ENCODE results near the gene DUT.

DUT gene

GRCh38 chr15:48373821-48374451 is 42.7 kb downstream of the DUT start:
- DNase-seq, result no peak

DNA sequence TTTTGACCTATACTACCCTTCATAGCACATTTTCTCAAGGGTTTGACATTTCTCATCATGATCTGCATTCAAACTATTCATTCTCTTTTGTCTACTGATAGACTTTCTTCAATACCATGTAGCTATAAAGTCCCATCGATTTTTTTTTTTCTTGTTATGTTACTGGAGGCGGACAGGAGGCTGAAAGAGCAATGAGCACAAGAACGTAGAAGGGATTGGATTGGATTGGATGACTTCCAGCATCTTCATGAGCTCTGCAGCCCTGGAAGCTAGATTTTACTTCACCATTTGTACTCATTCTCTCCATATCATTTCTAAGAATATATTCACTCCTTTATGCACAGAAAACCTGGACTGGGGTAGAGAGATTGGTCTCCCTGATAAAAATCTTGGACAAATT is 43.2 kb downstream of the DUT start:
- DNase-seq, result no peak

GRCh38 chr15:48375767-48376166 is 44.5 kb downstream of the DUT start:
- no peak for DNase-seq

DNA sequence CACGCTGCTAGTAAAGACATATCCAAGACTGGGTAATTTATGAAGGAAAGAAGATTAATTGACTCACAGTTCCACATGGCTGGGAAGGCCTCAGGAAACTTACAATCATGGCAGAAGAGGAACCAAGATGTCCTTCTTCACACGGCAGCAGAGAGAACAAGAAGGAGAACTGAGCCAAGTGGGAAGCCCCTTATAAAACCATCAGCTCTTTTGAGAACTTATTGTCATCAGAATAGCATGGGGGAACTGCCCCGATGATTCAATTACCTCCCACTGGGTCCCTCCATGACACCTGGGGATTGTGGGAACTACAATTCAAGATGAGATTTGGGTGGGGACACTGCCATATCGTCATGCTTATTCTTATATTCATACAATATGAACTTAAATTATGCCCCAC is 49.0 kb downstream of the DUT start:
- no peak for DNase-seq

DNA sequence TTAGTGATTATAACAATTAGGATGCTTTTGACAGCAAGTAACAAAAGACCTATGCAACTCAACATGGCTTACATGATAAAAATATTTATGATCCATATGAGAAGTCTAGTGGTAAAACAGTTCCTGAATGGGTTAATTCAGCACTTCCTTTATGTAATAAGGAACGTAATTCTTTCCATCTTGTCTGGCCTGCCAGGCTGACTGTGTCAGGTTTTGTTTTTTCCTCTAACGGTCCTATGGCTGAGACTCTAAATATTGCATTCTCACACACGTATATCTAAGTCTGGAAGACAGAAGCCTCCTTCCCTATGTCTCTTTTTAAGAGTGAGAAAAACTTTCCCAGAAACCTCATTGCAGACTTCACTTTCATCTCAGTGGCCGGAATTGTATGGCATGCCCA is 50.6 kb downstream of the DUT start:
- no peak for DNase-seq

DNA sequence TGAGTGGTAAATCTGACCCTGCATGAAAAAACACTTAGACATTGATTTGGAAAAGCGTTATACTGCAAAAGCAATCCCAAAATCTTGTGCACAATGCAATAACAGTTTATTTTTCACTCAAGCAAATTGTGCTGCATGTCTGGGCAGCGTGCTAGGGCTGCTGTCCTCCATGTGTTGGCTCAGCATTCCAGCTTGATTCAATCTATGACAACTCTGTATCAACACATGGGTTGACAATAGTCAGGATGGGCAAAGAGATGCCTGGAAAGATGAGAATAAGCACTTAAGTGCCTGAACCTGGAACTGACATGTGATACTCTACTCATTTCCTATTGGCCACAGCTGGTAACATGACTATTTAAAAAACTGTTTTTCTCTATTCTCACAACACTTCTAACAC is 51.8 kb downstream of the DUT start:
- no peak for DNase-seq

GRCh38 chr15:48384616-48385015 is 53.4 kb downstream of the DUT start:
- DNase-seq, result no peak

DNA sequence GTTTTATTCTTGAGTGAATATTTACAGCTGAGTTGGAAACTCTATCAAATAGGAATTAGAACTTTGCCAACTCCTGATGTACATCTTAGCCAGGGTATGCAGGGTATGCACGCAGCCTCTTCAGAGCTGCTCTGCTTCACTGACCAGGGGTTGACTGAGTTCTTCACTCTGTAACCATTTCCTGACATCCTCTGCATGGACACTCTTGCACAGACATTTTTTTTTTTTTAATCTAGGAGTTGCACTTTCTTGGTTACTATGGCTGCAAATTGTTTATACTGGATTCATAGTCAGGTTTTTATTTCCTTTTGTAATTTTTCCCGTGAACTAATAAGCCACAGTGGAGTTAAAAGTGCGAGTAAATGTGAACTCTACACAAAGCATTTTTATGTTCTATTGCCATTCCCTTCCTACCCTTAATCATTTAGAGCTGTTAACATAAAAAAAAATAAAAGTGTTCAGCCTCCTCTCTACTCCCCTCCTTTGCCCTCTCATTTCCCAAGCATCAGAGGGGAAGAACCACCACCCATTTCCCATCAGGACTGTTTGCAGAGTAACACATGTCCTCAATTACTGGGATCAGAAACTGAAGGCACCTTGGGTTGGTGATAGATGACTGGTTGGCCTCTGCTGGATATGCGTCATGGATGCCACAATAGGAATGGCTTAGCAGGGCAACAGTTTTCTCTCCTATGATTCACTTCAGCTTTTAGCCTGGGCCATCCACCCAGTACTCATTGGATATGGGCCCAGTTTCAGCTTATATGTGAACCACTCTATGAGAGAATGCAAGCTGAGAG is 54.0 kb downstream of the DUT start:
- no peak for DNase-seq

DNA sequence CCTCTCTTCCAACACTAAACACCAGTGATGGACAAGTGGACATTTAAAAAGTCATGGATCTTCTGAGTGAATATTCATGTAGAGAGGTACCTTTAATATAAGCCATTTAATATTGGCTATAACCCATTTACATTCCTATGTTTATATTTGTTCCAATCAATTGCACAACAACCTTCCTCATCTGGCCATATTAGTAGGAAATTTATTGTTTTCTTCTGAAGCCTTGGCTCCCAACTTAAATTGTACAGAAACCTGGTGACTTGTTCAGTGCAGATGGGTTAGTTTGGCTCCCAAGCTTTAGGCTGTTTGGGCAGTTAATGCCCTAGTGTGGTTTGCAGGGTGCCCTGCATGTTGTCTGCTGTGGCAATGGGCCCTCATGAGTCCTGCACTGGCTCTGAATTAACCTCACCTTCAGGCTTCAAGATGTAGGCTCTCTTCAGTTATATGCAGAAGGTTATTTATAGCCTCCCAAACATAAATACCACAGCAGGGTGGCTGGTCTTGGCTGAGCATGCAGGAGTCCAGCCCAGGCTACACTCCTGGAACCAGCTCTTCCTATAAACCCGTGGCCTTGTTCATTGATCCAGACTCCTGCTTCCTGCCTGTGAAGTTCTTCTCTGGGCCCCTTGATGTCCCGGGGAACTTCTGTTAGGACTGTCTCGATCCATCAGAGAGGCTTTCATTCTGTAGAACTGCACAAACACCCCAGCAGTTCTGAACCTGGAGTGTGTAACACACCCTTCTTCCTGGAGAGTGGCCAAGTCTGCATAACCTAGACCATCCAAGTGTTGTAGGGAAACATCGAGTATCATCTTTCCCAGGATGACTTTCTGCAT is 57.0 kb downstream of the DUT start:
- no peak for DNase-seq

GRCh38 chr15:48388910-48389309 is 57.7 kb downstream of the DUT start:
- no peak for DNase-seq

GRCh38 chr15:48389691-48390143 is 58.5 kb downstream of the DUT start:
- DNase-seq, result no peak

GRCh38 chr15:48391950-48392349 is 60.7 kb downstream of the DUT start:
- peak; percentile 58 for DNase-seq

GRCh38 chr15:48392356-48392755 is 61.1 kb downstream of the DUT start:
- no peak for DNase-seq
